PC-3 (cell line): ENCODE results near the gene LUC7L. TPM values are rescaled to one million over a fixed set of nuclear protein-coding genes. Genes with fewer than 3 reads are reported as not detected.
A peak's percentile ranks its signal among the peaks of the same experiment; 100 is the strongest.
"Not testable (repeated sequence)": the region's sequence is repeated elsewhere in the genome, so short reads cannot be mapped to it uniquely, and the experiment has no call there.

Source experiments
- ATAC-seq: fragments of 200-7000 bp; cut with Tn5 transposase; 2 replicates; pipeline ENCODE4 v1.9.1; 2020; ENCODE audit warnings: mild to moderate bottlenecking, moderate library complexity
- BruUV-seq: library from RNA; stranded (reverse); fragments of 400-500 nt; replicated peaks from 2 replicates; lab custom pipeline; 2021; lab: Mats Ljungman, UMichigan
- CTCF ChIA-PET: fragments of 300-600 bp; sonication (Branson Sonifier 250); formaldehyde crosslinking; loops from one replicate; lab custom pipeline; 2022; ENCODE audit warnings: antibody characterized with exemption; lab: Charles Lee
- POLR2A ChIA-PET: fragments of 300-600 bp; sonication (Branson Sonifier 250); formaldehyde crosslinking; loops from one replicate; lab custom pipeline; 2022; ENCODE audit warnings: antibody characterized with exemption; ENCODE audit not compliant: unreplicated experiment; lab: Charles Lee
- DNase-seq: peaks from one replicate; pipeline ENCODE4 v3.0.0-alpha.2; 2015
- H2AFZ ChIP-seq: fragments of 300-600 bp; sonication (generic); 2 replicates; pipeline ENCODE4 v1.6.0; 2016; ENCODE audit warnings: antibody characterized with exemption, low read length
- H3F3A ChIP-seq: fragments of 300-600 bp; sonication (generic); one replicate; pipeline ENCODE4 v1.6.0; 2017; ENCODE audit warnings: antibody characterized with exemption, low read length, control low read depth, mild to moderate bottlenecking; ENCODE audit not compliant: unreplicated experiment
- H3K27ac ChIP-seq: fragments of 300-600 bp; sonication (generic); 2 replicates; pipeline ENCODE4 v1.5.1; 2016; ENCODE audit warnings: mild to moderate bottlenecking, low read length
- H3K27me3 ChIP-seq: fragments of 300-600 bp; sonication (generic); 2 replicates; pipeline ENCODE4 v1.6.1; 2016; ENCODE audit warnings: low read length, mixed read lengths
- H3K36me3 ChIP-seq: fragments of 300-600 bp; sonication (generic); 2 replicates; pipeline ENCODE4 v1.6.1; 2016; ENCODE audit warnings: low read depth, mixed run types, low read length, mixed read lengths
- H3K4me1 ChIP-seq: fragments of 300-600 bp; sonication (generic); 2 replicates; pipeline ENCODE4 v1.5.1; 2016; ENCODE audit warnings: low read length; ENCODE audit not compliant: insufficient read depth
- H3K4me2 ChIP-seq: fragments of 300-600 bp; sonication (generic); 2 replicates; pipeline ENCODE4 v1.6.0; 2016; ENCODE audit warnings: low read length
- H3K4me3 ChIP-seq: fragments of 300-600 bp; sonication (generic); 2 replicates; pipeline ENCODE4 v1.5.1; 2016; ENCODE audit warnings: mild to moderate bottlenecking, low read length, mixed read lengths
- H3K79me2 ChIP-seq: fragments of 300-600 bp; sonication (generic); 2 replicates; pipeline ENCODE4 v1.6.1; 2017; ENCODE audit warnings: low read length, mixed read lengths
- H3K9ac ChIP-seq: fragments of 300-600 bp; sonication (generic); 2 replicates; pipeline ENCODE4 v1.6.0; 2016; ENCODE audit warnings: mild to moderate bottlenecking, low read length
- H3K9me2 ChIP-seq: fragments of 300-600 bp; sonication (generic); replicated peaks from 2 replicates; pipeline ENCODE4 v1.6.1; 2016; ENCODE audit warnings: mixed run types, low read length, mixed read lengths
- H3K9me3 ChIP-seq: fragments of 300-600 bp; sonication (generic); 2 replicates; pipeline ENCODE4 v1.6.1; 2016; ENCODE audit warnings: low read length, mixed read lengths
- H4K20me1 ChIP-seq: fragments of 300-600 bp; sonication (generic); 2 replicates; pipeline ENCODE4 v1.6.1; 2016; ENCODE audit warnings: low read length, mixed read lengths
- CTCF ChIP-seq: fragments of 300-600 bp; sonication (generic); conservative IDR thresholded peaks from 2 replicates; pipeline ENCODE4 v1.5.1; 2017; ENCODE audit warnings: antibody characterized with exemption, low read depth, mild to moderate bottlenecking, low read length
- EZH2 ChIP-seq: fragments of 300-600 bp; sonication (generic); IDR thresholded peaks from one replicate; pipeline ENCODE4 v1.6.1; 2017; ENCODE audit warnings: antibody characterized with exemption, mild to moderate bottlenecking, low read length; ENCODE audit not compliant: unreplicated experiment
- EZH2phosphoT487 ChIP-seq: fragments of 300-600 bp; sonication (generic); IDR thresholded peaks from 2 replicates; pipeline ENCODE4 v1.6.1; 2018; ENCODE audit warnings: mild to moderate bottlenecking, antibody characterized with exemption, low read length, borderline replicate concordance
- intact Hi-C: fragments of 100-400 bp; cut with micrococcal nuclease; formaldehyde crosslinking; loops from 2 replicates; pipeline ENCODE4 v1.9.0; 2023
- total RNA-seq: library from RNA; depleted of rRNA; stranded (reverse); fragments of >200 nt; gene quantifications from 2 replicates; pipeline ENCODE4 v1.2.3, GENCODE V29; 2014

Gene LUC7L
- total RNA-seq, 1 experiment from 2014 or later, result 46.0 TPM

GRCh38 chr16:154217-155030, 74.8 kb downstream of the LUC7L start:
- no TSS peak for BruUV-seq
- CTCF ChIA-PET, result no interaction called here

GRCh38 chr16:153550-154216, 75.6 kb downstream of the LUC7L start:
- BruUV-seq, H3K9me2 ChIP-seq, H3K4me2 ChIP-seq, H3K79me2 ChIP-seq, POLR2A ChIA-PET, H3K27ac ChIP-seq, ATAC-seq, H3F3A ChIP-seq, intact Hi-C loops, H3K9ac ChIP-seq, H3K4me3 ChIP-seq, H3K9me3 ChIP-seq, DNase-seq, H3K27me3 ChIP-seq, H4K20me1 ChIP-seq, H2AFZ ChIP-seq, CTCF ChIA-PET, H3K36me3 ChIP-seq, H3K4me1 ChIP-seq: not testable (repeated sequence)

More at GRCh38 chr16:154217-155030, 74.8 kb downstream of the LUC7L start:
- peak overlapping the region; percentile 41 for H3K9ac ChIP-seq
- H3K4me3 ChIP-seq, result peak overlapping the region; percentile 74
- intact Hi-C loops, result no loop called here
- peak overlapping the region; percentile 95 for H2AFZ ChIP-seq
- H4K20me1 ChIP-seq, result no peaks in the 10 kb centered on the region
- POLR2A ChIA-PET, result no interaction called here
- H3K27ac ChIP-seq, result no peak overlapping the region
- ATAC-seq (peak; percentile 42), DNase-seq (no peak)
- no peaks in the 10 kb centered on the region for H3K9me2 ChIP-seq
- H3K4me1 ChIP-seq, result peaks cover 7% of the 10 kb centered on the region; the same call in 1 of the 2 replicates
- H3K36me3 ChIP-seq, result no peaks in the 10 kb centered on the region
- H3F3A ChIP-seq, result no peaks in the 10 kb centered on the region
- H3K79me2 ChIP-seq, result no peaks in the 10 kb centered on the region
- TF ChIP-seq EZH2 (no peak), CTCF (no peak), EZH2phosphoT487 (no peak)
- H3K9me3 ChIP-seq, result no peaks in the 10 kb centered on the region
- peak overlapping the region; percentile 97 for H3K4me2 ChIP-seq
- no peaks in the 10 kb centered on the region for H3K27me3 ChIP-seq

DNA sequence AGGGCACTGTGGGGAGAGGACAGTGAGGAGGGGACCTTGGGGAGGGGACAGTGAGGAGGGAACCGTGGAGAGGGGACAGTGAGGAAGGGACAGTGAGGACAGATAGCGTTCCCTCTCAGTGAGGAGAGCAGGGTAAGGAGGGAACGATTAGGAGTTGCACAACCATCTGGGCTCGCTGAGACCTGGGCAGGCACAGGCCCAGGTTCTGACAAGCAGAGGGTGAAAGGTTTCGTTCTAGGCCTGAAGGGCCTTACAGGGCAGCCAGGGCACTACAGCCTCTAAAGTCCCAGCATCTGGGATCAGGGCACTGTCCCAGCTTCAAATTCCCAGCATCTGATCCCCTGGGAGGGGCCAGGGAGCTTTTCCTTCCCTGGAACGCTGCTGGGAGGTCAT, 76.1 kb downstream of the LUC7L start:
- BruUV-seq, POLR2A ChIA-PET, ATAC-seq, H3K27ac ChIP-seq, intact Hi-C loops, H3K9ac ChIP-seq, H3K4me2 ChIP-seq, H4K20me1 ChIP-seq, H3K4me3 ChIP-seq, H2AFZ ChIP-seq, H3K27me3 ChIP-seq, DNase-seq, CTCF ChIA-PET, H3F3A ChIP-seq, H3K36me3 ChIP-seq, H3K4me1 ChIP-seq, H3K79me2 ChIP-seq, H3K9me2 ChIP-seq, H3K9me3 ChIP-seq: not testable (repeated sequence)
